ENCODE results near the gene UBE2E3.
"Not testable (repeated sequence)": the region's sequence is repeated elsewhere in the genome, so short reads cannot be mapped to it uniquely, and the experiment has no call there.

The UBE2E3 gene

DNA sequence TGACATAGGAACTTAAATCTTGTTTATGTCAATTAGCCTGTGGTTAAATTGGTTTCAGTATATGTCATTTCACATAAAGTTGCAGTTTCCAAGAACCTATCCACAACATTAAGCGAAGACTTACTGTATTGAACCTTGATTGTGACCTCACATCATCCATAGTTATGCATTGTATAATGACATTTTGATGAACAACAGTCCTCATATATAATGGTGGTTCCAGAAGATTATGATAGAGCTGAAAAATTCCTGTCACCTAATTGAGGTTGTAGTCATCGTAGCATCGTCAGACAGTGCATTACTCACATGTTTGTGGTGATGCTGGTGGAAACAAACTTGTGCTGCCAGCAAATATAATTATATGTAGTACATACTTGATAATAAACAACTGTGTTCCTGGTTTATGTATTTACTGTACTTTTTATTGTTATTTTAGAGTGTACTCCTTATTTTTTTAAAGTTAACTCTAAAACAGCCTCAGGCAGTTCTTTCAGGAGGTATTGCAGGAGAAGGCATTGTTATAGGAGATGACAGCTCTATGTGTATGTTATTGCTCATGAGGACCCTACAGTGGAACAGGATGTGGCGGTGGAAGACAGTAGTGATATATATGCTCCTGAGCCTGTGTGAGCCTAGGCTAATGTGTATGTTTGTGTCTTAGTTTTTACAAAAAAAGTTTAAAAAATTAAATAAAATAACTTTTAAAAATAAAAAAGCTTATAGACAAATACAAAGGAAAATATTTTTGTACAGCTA lies 56.6 kb downstream of the UBE2E3 start:
- no peak for DNase-seq

DNA sequence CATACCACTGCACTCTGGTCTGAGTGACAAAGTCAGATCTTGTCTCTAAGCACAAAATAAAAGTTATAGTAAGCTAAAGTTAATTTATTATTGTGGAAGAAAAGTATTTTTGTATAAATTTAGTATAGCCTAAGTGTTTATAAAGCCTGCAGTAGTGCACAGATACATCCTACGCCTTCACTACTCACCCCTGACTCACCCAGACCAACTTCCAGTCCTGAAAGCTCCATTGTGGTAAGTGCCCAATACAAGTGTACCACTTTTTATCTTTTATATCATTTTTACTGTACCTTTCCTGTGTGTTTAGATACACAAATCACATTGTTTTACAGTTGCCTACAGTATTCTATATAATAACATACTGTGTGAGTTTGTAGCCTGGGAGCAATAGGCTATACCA lies 57.5 kb downstream of the UBE2E3 start:
- no peak for DNase-seq

GRCh38 chr2:181038796-181039195 lies 58.4 kb downstream of the UBE2E3 start:
- no peak for DNase-seq

GRCh38 chr2:181040839-181041238 lies 60.4 kb downstream of the UBE2E3 start:
- DNase-seq: not testable (repeated sequence)

- DNase-seq: no peak
These were observed 61.3 kb downstream of the UBE2E3 start for GRCh38 chr2:181041661-181042060.

DNA sequence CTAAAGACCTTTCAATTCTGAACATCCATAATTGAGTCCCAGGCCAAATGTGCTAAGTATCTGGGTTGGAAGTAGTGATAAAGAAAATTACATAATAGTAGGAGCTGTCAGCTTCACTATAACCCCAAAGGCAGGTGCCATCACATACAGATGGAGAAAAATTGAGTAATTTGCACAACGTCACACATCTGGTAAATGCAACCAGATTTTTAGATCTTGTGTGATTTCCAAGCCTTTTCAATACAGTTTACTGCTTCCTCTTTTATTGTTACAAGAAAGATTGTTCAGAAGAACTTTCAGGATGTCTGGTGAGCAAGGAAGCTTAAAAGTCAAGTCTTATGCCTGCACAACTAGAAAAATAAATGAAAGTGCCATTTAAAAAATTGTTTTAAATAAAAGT lies 62.3 kb downstream of the UBE2E3 start:
- DNase-seq: no peak

DNA sequence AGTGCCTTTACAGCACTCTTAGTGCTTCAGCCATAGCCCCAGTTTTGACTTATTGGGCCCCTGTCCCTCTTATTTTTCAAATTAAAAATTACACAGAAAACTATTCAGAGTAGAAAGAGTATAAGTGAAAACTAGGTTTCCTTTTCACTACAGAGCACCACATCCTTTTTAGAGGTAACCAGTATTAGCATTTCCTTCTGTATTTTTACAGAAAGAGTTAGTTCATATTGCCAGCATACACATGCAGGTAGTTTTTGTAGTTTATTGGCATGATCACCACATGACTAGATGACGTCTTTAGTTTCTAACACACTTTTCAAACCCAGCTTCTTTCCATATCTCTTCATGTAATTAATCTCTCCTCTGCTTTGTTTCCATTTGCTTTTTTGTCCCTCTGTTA lies 66.4 kb downstream of the UBE2E3 start:
- no peak for DNase-seq

DNA sequence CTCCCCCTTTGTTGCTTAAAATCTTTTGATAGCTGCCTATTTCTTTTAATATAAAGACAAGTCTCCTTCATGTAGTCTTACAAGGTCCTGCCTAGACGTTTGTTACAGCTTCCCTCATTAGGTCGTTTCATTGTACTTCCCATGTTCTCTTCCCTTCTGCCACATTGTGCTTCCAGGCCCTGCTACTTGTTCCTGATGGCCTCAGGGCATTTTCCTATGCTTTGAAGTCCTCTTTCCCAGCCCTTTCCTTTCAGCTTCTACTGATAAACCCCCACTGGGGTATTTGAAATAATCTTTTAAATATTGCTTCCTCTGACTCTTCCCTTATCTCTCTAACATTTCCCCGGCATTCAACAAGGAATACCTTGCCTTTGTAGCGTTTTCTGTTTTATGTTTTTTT lies 67.4 kb downstream of the UBE2E3 start:
- DNase-seq: no peak

DNA sequence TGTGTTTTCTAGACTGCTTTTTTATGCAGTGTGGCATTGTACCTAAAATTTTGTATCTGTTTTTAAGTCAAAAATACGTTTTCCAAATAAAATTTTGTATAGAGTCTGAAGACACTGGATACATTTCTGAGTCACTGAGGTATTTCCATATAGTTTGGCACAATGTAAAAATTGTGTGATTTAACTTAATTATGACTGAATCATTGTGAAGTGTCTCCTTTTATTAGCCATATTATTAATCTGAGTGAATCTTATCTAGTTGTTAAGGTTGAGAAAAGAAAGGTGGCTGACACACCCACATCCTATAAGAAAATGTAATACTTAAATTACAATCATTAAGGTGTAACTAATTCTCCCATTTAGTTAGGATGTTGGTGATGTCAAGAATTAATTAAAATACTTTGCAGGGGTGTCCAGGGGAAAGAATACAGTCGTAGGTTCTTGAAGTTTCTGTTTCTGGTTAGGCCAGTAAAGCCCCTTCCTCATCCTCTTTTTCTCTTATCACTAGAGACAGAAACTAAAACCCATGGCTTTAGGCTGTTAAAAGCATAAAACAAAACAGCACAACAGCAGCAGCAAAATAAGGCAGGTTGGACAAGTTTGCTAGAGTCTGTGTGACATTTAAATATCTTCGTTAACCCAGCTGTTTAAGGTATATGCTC lies 71.6 kb downstream of the UBE2E3 start:
- DNase-seq: no peak

DNA sequence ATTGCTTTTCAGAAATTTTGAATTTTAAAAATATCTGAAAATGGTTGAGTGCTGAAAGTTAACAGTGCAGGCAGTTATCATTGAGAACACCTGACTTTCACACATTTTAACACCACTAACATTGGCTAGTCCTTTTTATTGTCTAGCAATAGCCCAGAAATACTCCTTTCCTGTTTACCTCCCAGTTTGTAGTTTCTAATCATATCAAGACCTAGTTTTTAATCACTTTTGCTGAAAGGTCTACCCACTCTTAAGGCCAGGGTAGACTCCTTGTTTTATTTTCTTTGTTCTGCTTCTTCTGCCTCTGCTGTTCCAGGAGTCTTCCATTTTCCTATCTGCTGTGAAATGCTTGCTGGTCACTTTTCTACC lies 72.1 kb downstream of the UBE2E3 start:
- DNase-seq: no peak

- no peak for DNase-seq
These were observed 73.9 kb downstream of the UBE2E3 start for GRCh38 chr2:181054256-181054655.

- no peak for DNase-seq
These were observed 74.4 kb downstream of the UBE2E3 start for GRCh38 chr2:181054843-181055242.

DNA sequence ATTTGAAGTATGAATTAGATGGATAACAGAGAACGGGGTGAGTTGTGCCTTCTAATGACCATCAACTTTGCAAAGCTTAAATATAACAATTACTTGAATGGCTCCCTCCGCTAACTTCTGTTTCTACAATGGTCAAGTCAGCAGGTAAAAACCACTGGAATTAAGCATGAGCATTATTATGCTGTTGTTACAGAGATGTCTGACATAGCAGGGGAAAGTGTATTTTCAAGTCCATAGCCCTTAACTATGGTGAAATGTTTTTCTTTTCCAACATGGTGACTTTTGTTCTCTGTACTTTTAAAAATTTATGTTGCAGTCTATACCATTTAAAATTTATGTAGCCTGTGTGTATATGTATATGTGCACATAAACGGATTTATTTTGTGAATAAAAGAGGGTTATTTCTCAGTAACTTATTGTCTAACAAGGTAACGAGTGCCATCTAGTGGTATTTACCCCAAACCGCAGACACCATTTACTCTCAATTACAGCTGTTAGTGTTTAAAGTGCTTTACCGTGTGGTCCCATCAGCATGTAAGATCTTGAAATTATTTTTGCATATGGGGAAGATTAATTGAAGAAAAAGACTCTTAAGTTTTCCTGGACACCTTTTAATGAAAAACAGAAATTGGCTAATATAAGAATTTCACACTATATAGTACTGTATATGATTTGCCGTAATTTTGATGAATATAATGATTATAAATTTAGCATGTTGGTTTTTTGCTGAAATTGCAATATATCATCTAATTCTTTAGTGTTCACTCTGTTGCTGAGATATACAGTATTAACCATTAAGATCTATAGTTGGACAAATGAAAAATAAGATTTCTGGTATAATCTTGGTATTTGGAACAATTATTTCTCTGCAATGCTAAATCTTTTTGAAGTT lies 78.2 kb downstream of the UBE2E3 start:
- no peak for DNase-seq

GRCh38 chr2:181063696-181064095 lies 83.3 kb downstream of the UBE2E3 start:
- no peak for DNase-seq

DNA sequence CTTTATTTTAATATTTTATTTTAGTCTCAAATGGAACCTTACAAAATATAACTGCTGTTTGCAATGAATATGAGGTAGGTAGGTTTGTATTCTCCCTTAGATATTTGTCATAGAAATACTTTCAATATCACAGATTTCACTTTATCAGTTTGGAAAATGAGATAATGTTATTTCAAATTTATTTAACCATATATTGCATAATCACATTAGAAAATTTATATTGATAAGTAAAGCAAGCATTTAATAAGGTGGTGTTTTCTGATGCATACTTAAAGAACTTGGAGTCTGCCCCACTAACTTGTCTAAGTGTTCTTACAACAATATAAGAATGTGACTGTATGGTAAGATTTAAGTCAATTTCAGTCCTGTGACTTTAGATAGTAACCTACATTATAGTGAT lies 85.1 kb downstream of the UBE2E3 start:
- no peak for DNase-seq

DNA sequence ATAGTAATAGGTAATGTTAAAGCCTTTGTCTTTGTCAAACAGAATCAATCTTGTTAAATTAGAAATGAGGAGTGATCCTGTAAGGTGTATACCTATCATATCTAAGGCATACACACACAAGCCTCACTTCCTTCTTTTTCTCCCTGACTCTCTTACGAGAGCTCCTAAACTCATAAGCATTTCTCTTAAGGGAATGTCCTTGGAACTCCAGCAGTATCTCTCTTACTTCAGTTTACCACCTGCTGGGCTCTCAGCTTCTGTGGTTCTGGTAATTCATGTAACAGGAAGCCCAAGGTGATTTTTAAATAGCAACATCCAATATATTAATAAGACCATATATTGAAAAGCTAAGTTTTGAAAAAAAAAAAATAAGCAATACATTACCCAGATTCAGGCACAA lies 85.9 kb downstream of the UBE2E3 start:
- DNase-seq: no peak

- DNase-seq: no peak
These were observed 89.9 kb downstream of the UBE2E3 start for GRCh38 chr2:181070119-181070835.

- no peak for DNase-seq
These were observed 90.4 kb downstream of the UBE2E3 start for GRCh38 chr2:181070836-181071200.

DNA sequence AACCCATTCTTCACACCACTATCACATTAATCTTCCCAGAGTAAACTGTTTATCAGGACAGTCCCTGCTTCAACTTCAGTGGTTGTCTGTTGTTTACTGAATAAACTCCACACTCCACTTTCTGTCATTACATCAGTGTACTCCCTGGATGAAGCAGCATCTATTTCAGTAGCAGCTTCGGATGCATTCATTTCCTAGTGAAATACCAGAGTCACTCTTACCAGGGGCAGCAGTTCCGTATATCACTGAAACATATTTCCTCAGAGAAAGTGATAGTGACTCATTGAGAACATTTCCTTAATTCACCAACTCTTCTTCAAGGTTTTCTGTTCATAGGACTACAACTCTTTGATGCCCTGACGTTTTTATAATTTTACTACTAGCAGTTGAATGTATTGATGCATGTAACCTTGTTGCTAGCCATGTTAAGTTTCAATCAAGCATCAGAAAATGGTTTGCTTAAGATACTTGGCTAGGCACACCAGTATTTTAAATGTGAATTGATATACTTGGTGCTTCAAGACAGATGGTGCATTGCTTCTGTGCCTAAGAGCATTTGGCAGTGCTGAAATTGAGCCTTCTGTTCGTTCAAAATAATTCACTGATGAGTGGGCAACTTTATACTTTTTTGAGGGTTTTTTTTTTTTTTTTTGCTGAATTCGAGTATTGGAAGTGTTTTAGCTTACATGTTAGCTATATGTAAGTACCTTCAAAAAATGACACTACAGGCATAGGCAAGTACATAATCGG lies 92.3 kb downstream of the UBE2E3 start:
- peak in 1 of 2 donors; percentile 33 for DNase-seq

- no peak for DNase-seq
These were observed 93.5 kb downstream of the UBE2E3 start for GRCh38 chr2:181073896-181074295.

GRCh38 chr2:181074457-181074856 lies 94.1 kb downstream of the UBE2E3 start:
- no peak for DNase-seq

DNA sequence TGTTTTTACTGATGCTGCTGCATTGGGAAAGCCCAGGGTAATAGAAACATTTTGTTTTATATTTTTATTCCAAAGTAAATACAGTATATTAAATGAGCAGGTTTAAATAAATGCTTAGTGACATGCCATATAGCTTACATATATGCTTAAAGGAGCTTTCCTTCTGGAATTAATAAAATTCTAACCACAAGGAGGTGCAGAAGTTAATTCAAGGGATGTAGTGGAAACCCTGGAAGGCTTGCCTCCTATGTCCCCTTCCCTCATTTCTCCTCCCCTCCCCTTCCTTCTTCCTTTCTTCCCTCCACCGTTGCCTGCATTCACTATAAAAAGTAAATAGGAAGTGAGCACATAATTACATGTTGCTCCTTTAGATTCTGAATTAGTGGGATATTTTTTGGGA lies 96.3 kb downstream of the UBE2E3 start:
- no peak for DNase-seq
